GM12878 (cell line): ENCODE measurements around the gene ADGRG7. TPM values are rescaled to one million over a fixed set of nuclear protein-coding genes. Genes with fewer than 3 reads are reported as not detected.

Experiments used
- ATAC-seq: fragments of 200-7000 bp; cut with Tn5 transposase; 3 replicates; pipeline ENCODE4 v1.9.1; 2020; ENCODE audit warnings: mild to moderate bottlenecking, moderate library complexity
- BruUV-seq: library from RNA; stranded (reverse); fragments of 400-500 nt; replicated peaks from 2 replicates; lab custom pipeline; 2021; lab: Mats Ljungman, UMichigan
- CTCF ChIA-PET: fragments of 300-600 bp; sonication (Branson Sonifier 250); formaldehyde crosslinking; extraction: SDS; loops from one replicate; lab custom pipeline; 2021; ENCODE audit warnings: inconsistent platforms; lab: Yijun Ruan, JAX
- POLR2A ChIA-PET: fragments of 350-600 bp; formaldehyde crosslinking; extraction: SDS; loops from one replicate; lab custom pipeline; 2021; ENCODE audit warnings: inconsistent platforms; lab: Charles Lee
- RAD21 ChIA-PET: fragments of 300-600 bp; sonication (Branson Sonifier 250); formaldehyde crosslinking; loops from one replicate; lab custom pipeline; 2023; ENCODE audit warnings: antibody characterized with exemption; ENCODE audit not compliant: unreplicated experiment; lab: Charles Lee
- SMC1A ChIA-PET: fragments of 300-600 bp; sonication (Branson Sonifier 250); formaldehyde crosslinking; loops from one replicate; lab custom pipeline; 2023; ENCODE audit not compliant: unreplicated experiment, uncharacterized antibody; lab: Charles Lee
- DNase-seq: peaks from one replicate; pipeline ENCODE4 v3.0.0-alpha.2; 2011; ENCODE audit warnings: low read depth, low spot score
- FAIRE-seq: peaks from 3 replicates; lab custom pipeline; 2011; peaks lifted over from hg19 to GRCh38; lab: Jason Lieb, UNC
- H2AFZ ChIP-seq: 2 replicates; pipeline ENCODE4 v1.6.0; 2011; ENCODE audit warnings: low read depth, low read length, control low read depth; ENCODE audit not compliant: control insufficient read depth
- H3K27ac ChIP-seq: 2 replicates; pipeline ENCODE4 v1.5.1; 2011; ENCODE audit warnings: control low read depth; ENCODE audit not compliant: control insufficient read depth, insufficient read depth
- H3K27me3 ChIP-seq, 2 experiments: replicated peaks in 1 of 2; 2 replicates each; pipeline versions ENCODE4 v1.6.0 to v1.6.1; 2011; ENCODE audit warnings: low read length in 1 of 2; ENCODE audit not compliant: control insufficient read depth in 2 of 2, insufficient read depth in 2 of 2
- H3K36me3 ChIP-seq, 2 experiments: 2 replicates each; pipeline ENCODE4 v1.5.1; 2011; ENCODE audit warnings: low read length in 1 of 2; ENCODE audit not compliant: control insufficient read depth in 2 of 2, insufficient read depth in 2 of 2
- H3K4me1 ChIP-seq: 2 replicates; pipeline ENCODE4 v1.6.1; 2011; ENCODE audit warnings: mild to moderate bottlenecking, low read length, moderate library complexity, mixed read lengths; ENCODE audit not compliant: control insufficient read depth, insufficient read depth
- H3K4me2 ChIP-seq: 2 replicates; pipeline ENCODE4 v1.6.0; 2011; ENCODE audit warnings: control low read depth; ENCODE audit not compliant: control insufficient read depth, insufficient read depth
- H3K4me3 ChIP-seq: fragments of 200-600 bp; sonication (generic); 2 replicates; pipeline ENCODE4 v1.5.1; 2016
- H3K79me2 ChIP-seq: 2 replicates; pipeline ENCODE4 v1.6.0; 2011; ENCODE audit warnings: low read length; ENCODE audit not compliant: control insufficient read depth, insufficient read depth
- H3K9ac ChIP-seq: 2 replicates; pipeline ENCODE4 v1.8.0; 2011; ENCODE audit warnings: low read length, control low read depth, mixed read lengths; ENCODE audit not compliant: control insufficient read depth, insufficient read depth
- H3K9me3 ChIP-seq: replicated peaks from 3 replicates; pipeline ENCODE4 v1.5.1; 2011; ENCODE audit warnings: mild to moderate bottlenecking, low read length; ENCODE audit not compliant: control insufficient read depth, insufficient read depth
- H4K20me1 ChIP-seq: 2 replicates; pipeline ENCODE4 v1.6.0; 2011; ENCODE audit not compliant: control insufficient read depth, insufficient read depth
- ATF7 ChIP-seq: fragments of 450-650 bp; IDR thresholded peaks from 2 replicates; pipeline ENCODE4 v1.6.1; 2016; ENCODE audit warnings: low read depth, mild to moderate bottlenecking
- CBX5 ChIP-seq: sonication (generic); IDR thresholded peaks from 2 replicates; pipeline ENCODE4 v1.6.1; 2016; ENCODE audit warnings: low read depth, moderate library complexity, mild to moderate bottlenecking, inconsistent platforms
- CHD1 ChIP-seq: IDR thresholded peaks from 2 replicates; pipeline ENCODE4 v1.6.1; 2012; ENCODE audit warnings: low read depth, low read length, improper control_type of control experiment
- CREM ChIP-seq: IDR thresholded peaks from 2 replicates; pipeline ENCODE4 v1.6.1; 2014; ENCODE audit warnings: antibody characterized with exemption, low read depth
- DPF2 ChIP-seq: fragments of 450-650 bp; IDR thresholded peaks from 2 replicates; pipeline ENCODE4 v1.6.1; 2017; ENCODE audit warnings: mild to moderate bottlenecking
- IKZF1 ChIP-seq: fragments of 450-650 bp; conservative IDR thresholded peaks from 2 replicates; pipeline ENCODE4 v1.6.1; 2017; ENCODE audit warnings: antibody characterized with exemption, mild to moderate bottlenecking
- IKZF2 ChIP-seq, 2 experiments: fragments of 450-650 bp; IDR thresholded peaks; 2 replicates each; pipeline ENCODE4 v1.6.1; 2017; ENCODE audit warnings: mild to moderate bottlenecking in 2 of 2, moderate library complexity in 2 of 2
- IRF4 ChIP-seq: IDR thresholded peaks from 2 replicates; pipeline ENCODE4 v1.6.1; 2011; ENCODE audit warnings: low read depth, low read length
- JUND ChIP-seq: IDR thresholded peaks from 2 replicates; pipeline ENCODE4 v1.6.1; 2012; ENCODE audit warnings: low read depth, mild to moderate bottlenecking, low read length, improper control_type of control experiment, moderate library complexity
- RAD21 ChIP-seq: IDR thresholded peaks from 2 replicates; pipeline ENCODE4 v1.6.1; 2011; ENCODE audit warnings: mild to moderate bottlenecking, low read depth, low read length, moderate library complexity; ENCODE audit not compliant: insufficient read depth
- RELB ChIP-seq: fragments of 450-650 bp; IDR thresholded peaks from 2 replicates; pipeline ENCODE4 v1.6.1; 2017; ENCODE audit warnings: low read depth, mild to moderate bottlenecking, moderate library complexity
- SMC3 ChIP-seq: IDR thresholded peaks from 2 replicates; pipeline ENCODE4 v1.6.1; 2011; ENCODE audit warnings: low read length, improper control_type of control experiment, borderline replicate concordance
- SPI1 ChIP-seq: IDR thresholded peaks from 2 replicates; pipeline ENCODE4 v1.6.1; 2011; ENCODE audit warnings: low read depth, mild to moderate bottlenecking, low read length, moderate library complexity, borderline replicate concordance; ENCODE audit not compliant: insufficient read depth
- ZZZ3 ChIP-seq: IDR thresholded peaks from 2 replicates; pipeline ENCODE4 v1.6.1; 2011; ENCODE audit warnings: low read depth; ENCODE audit not compliant: control insufficient read depth, insufficient read length
- WGBS: methylation state at CpG from one replicate; pipeline ENCODE4 v1.1.6; 2016; ENCODE audit warnings: low lambda C conversion rate; ENCODE audit not compliant: insufficient replicate concordance, insufficient coverage; ENCODE audit errors: missing lambda C conversion rate; 5-methylcytosine and 5-hydroxymethylcytosine counted together
- in situ Hi-C: fragments of 300-500 bp; cut with MboI; formaldehyde crosslinking; loops from 9 replicates; pipeline ENCODE4 v1.14.3; 2018; ENCODE audit warnings: mixed read lengths
- intact Hi-C: fragments of 100-400 bp; cut with micrococcal nuclease; formaldehyde crosslinking; loops from one replicate; pipeline ENCODE4 v1.14.2; 2022; ENCODE audit not compliant: unreplicated experiment
- polyA plus RNA-seq, 11 experiments: library from polyadenylated mRNA; depleted of rRNA in 4 of 11; unstranded in 6 of 11; stranded (reverse) in 5 of 11; fragments of >200 nt; fragmentation: Nextera tagmentation in 4 of 11; fragmentation: Illumina TruSeq in 1 of 11; extraction: Ambion mirVana in 4 of 11; extraction: Trizol in 1 of 11; gene quantifications; 1 replicate in 1 of 11; 2 replicates in 10 of 11; pipeline versions ENCODE4 v1.2.1 to v1.2.3, GENCODE V29; 2011 to 2016; ENCODE audit warnings: inconsistent platforms in 2 of 11, missing spikeins in 2 of 11, low read depth in 1 of 11
- total RNA-seq, 4 experiments: library from RNA; depleted of rRNA in 3 of 4; stranded (reverse); fragments of >200 nt in 3 of 4; fragmentation: Illumina TruSeq in 1 of 4; extraction: Trizol in 1 of 4; gene quantifications; 2 replicates each; pipeline versions ENCODE4 v1.2.1 to v1.2.3, GENCODE V29; 2013 to 2021
- TF ChIP-seq, protein P1 (sequence below), 3 experiments: IDR thresholded peaks in 2 of 3; conservative IDR thresholded peaks in 1 of 3; 2 replicates each; pipeline ENCODE4 v1.5.1; 2011; ENCODE audit warnings: low read depth in 3 of 3, low read length in 3 of 3, mild to moderate bottlenecking in 3 of 3, control low read depth in 2 of 3, moderate library complexity in 2 of 3, inconsistent platforms in 1 of 3, mixed read lengths in 1 of 3; ENCODE audit not compliant: control insufficient read depth in 2 of 3, insufficient read depth in 1 of 3; ENCODE audit errors: extremely low read depth in 1 of 3

ADGRG7 gene
- total and polyA plus RNA-seq, 10 of the 15 experiments (the other 5 are each of a cell fraction or from before 2014, with no cell fraction given) = 0.02 to 0.21 (median 0.14) TPM; not detected in 7

DNA sequence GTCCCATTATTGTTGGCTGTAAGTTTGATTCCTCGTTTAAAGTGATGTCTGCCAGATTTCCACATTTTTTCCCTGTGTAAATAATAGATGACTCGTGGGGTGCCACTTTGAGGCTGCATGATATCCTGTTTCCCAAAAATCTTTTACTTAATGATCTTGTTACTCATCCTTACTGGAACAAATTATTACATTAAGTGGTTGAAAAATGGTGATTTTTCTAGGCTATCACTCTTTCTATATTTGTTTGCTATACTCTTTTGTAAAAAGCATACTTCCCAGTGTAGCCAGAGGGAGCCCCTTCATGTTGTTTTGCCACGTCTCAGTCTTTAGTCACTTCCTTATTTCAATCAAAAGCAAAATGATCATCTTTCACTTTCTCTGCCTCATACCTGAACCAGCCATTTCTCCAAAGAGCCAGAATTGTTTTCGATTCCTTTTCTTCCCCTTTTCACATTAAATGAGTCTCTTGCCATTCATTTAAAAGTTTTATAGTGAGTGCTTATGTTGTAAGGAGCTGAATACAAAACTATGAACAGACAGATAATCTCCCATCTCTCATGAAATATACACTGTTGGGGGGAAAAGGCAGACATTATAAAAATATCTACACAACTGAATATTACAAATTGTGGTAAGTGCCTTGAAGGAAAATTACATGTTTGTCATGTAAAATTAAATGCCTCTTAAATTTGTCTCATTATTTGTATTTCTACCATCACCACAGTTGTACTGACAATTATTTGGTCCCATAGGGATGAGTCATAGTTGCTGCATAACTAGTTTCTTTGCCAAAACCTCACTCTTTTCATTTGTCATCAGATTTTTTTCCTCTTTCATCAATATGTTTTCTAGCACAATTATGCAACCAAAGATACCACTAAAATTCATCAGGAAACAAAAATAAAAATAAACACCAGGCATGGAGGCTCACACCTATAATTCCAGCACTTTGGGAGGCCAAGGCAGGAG is 41.5 kb downstream of the ADGRG7 start:
- BruUV-seq = no TSS peak
- FAIRE-seq (peak; percentile 88), ATAC-seq (peak; percentile 99), DNase-seq (peak; percentile 69)
- Histone ChIP-seq H3K27me3 (no peaks in the 10 kb centered on the region), H3K36me3 (no peaks in the 10 kb centered on the region), H3K27ac (peak overlapping the region; percentile 46), H3K79me2 (no peaks in the 10 kb centered on the region), H3K4me3 (peak overlapping the region; percentile 30; the same call in 1 of the 2 replicates), H3K4me1 (no peaks in the 10 kb centered on the region; the same call in 1 of the 2 replicates), H3K9me3 (no peaks in the 10 kb centered on the region), H4K20me1 (no peaks in the 10 kb centered on the region), H3K9ac (peak overlapping the region; percentile 8; the same call in 1 of the 2 replicates), H2AFZ (peak overlapping the region; percentile 88), H3K4me2 (peak overlapping the region; percentile 54)
- WGBS = 16% methylated on average over 4 of the region's 4 CpGs
- ChIA-PET RAD21 (interaction anchor here (1.0 to 4.4 kb wide), 3 partner anchors 9 to 146 kb away, joined by 3 to 22 read pairs (median 11); no protein-coding TSS in a partner anchor), CTCF (interaction anchor here (0.7 to 1.8 kb wide), 12 partner anchors 10 to 236 kb away, joined by 3 to 8 read pairs (median 4); no protein-coding TSS in a partner anchor), POLR2A (interaction anchor here (1.4 to 1.6 kb wide), 2 partner anchors 10 to 90 kb away, joined by 3 to 4 read pairs; no protein-coding TSS in a partner anchor), SMC1A (interaction anchor here (0.8 to 3.1 kb wide), 8 partner anchors 9 to 188 kb away, joined by 3 to 20 read pairs (median 5); partner anchors contain the start of gene TFG)
- in situ Hi-C loops = no loop called here
- intact Hi-C loops = loop anchor here (2.0 kb wide), 1 partner anchor 60 kb away; no protein-coding TSS in a partner anchor
- TF ChIP-seq JUND = 0 out of 2 replicates have a peak, but pooled peaks have one; percentile 22
- peak; percentile 52 for TF ChIP-seq RAD21
- TF ChIP-seq IKZF1 = peak; percentile 51; the same call in 1 of the 2 replicates
- peak; percentile 69 for TF ChIP-seq ATF7
- TF ChIP-seq RELB = peak; percentile 35; the same call in 1 of the 2 replicates
- peak; percentile 72; the same call in 1 of the 2 replicates for TF ChIP-seq CBX5
- TF ChIP-seq CREM = peak; percentile 58
- peak; percentile 95 for TF ChIP-seq SPI1
- no peak for TF ChIP-seq ZZZ3
- TF ChIP-seq SMC3 = peak; percentile 50; the same call in 1 of the 2 replicates
- TF ChIP-seq IKZF2 (IDR thresholded peaks at IDR 0.05) = peak; percentile 51 to 70; a peak in 3 of 4 replicates
- TF ChIP-seq, protein P1, sequence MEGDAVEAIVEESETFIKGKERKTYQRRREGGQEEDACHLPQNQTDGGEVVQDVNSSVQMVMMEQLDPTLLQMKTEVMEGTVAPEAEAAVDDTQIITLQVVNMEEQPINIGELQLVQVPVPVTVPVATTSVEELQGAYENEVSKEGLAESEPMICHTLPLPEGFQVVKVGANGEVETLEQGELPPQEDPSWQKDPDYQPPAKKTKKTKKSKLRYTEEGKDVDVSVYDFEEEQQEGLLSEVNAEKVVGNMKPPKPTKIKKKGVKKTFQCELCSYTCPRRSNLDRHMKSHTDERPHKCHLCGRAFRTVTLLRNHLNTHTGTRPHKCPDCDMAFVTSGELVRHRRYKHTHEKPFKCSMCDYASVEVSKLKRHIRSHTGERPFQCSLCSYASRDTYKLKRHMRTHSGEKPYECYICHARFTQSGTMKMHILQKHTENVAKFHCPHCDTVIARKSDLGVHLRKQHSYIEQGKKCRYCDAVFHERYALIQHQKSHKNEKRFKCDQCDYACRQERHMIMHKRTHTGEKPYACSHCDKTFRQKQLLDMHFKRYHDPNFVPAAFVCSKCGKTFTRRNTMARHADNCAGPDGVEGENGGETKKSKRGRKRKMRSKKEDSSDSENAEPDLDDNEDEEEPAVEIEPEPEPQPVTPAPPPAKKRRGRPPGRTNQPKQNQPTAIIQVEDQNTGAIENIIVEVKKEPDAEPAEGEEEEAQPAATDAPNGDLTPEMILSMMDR (IDR thresholded peaks at IDR 0.05 in 2 of 3, conservative IDR thresholded peaks at IDR 0.05 in 1 of 3; ENCODE audit: control insufficient read depth in 2 of 3, extremely low read depth in 1 of 3, insufficient read depth in 1 of 3, low read depth in 3 of 3, low read length in 3 of 3) = peak; percentile 37 to 66 (median 38); a peak in 4 of 6 replicates
- TF ChIP-seq CHD1 = no peak
- peak; percentile 55 for TF ChIP-seq IRF4
- TF ChIP-seq DPF2 = 0 out of 2 replicates have a peak, but pooled peaks have one; percentile 63
